ENCODE measurements around the gene MERTK.

GRCh38 chr2:111977240-111977639 lies 78.8 kb downstream of the MERTK start:
- TF ChIP-seq, protein P1, sequence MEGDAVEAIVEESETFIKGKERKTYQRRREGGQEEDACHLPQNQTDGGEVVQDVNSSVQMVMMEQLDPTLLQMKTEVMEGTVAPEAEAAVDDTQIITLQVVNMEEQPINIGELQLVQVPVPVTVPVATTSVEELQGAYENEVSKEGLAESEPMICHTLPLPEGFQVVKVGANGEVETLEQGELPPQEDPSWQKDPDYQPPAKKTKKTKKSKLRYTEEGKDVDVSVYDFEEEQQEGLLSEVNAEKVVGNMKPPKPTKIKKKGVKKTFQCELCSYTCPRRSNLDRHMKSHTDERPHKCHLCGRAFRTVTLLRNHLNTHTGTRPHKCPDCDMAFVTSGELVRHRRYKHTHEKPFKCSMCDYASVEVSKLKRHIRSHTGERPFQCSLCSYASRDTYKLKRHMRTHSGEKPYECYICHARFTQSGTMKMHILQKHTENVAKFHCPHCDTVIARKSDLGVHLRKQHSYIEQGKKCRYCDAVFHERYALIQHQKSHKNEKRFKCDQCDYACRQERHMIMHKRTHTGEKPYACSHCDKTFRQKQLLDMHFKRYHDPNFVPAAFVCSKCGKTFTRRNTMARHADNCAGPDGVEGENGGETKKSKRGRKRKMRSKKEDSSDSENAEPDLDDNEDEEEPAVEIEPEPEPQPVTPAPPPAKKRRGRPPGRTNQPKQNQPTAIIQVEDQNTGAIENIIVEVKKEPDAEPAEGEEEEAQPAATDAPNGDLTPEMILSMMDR (IDR thresholded peaks at IDR 0.05; ENCODE audit: low read depth, low read length, poor library complexity, severe bottlenecking) = no peak
- TF ChIP-seq EZH2phosphoT487 (IDR thresholded peaks at IDR 0.05; ENCODE audit: borderline replicate concordance, low read length) = no peak

Measured in DOHH2 (cell line).